SK-N-SH treated with all-trans-retinoic acid at 6 μM for 48 hours (cell line): ENCODE measurements around the gene MACROD1.

Experiments
- TOX ChIP-seq: fragments of 250-450 bp; sonication (Bioruptor Pico); IDR thresholded peaks from 2 replicates; pipeline ENCODE4 v1.8.0; 2021; ENCODE audit warnings: mild to moderate bottlenecking, moderate library complexity, borderline replicate concordance
- ZFP30 ChIP-seq: fragments of 450-650 bp; formaldehyde crosslinking; IDR thresholded peaks from 2 replicates; pipeline ENCODE4 v1.5.0; 2022; ENCODE audit warnings: mild to moderate bottlenecking, moderate library complexity

DNA sequence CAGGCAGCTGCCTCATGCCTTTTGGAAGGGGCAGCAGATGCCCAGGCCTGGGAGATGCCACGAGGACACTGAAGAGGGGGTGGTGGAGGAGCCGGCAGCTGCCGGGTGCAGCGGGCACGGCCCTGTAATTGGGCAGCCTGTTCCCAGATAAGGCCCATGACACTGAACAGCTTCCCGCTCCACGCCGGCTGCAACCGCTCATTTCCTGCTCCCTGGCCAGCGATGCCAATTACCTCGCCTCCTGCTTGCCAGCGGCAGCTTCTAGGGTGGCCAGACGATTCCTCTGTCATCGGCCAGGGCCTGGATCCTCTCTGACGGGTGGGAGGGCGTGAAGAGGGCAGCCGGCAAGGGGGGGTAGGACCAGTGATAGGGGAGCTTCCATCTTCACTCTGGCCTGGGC is 107.4 kb downstream of the MACROD1 start:
- TF ChIP-seq ZFP30 (CRISPR knock-in tag), result no peak
- TF ChIP-seq TOX (CRISPR knock-in tag), result no peak
